Neural cell (in vitro differentiated cells): ENCODE measurements around the gene DLG2. TPM values are rescaled to one million over a fixed set of nuclear protein-coding genes. Genes with fewer than 3 reads are reported as not detected.

Source experiments
- H2AFZ ChIP-seq: fragments of 200-600, 300-800 bp; sonication (generic), shearing (Covaris generic); 2 replicates; pipeline ENCODE4 v1.6.0; 2014; ENCODE audit warnings: low read depth, mild to moderate bottlenecking, antibody characterized with exemption, low read length, moderate library complexity
- H3F3A ChIP-seq: fragments of 200-600 bp; shearing (Covaris generic); 2 replicates; pipeline ENCODE4 v1.6.1; 2016; ENCODE audit warnings: mild to moderate bottlenecking, moderate library complexity, mixed read lengths, antibody characterized with exemption, low read length; ENCODE audit not compliant: insufficient read depth, poor library complexity, severe bottlenecking
- H3K27ac ChIP-seq: fragments of 200-600, 300-800 bp; sonication (generic), shearing (Covaris generic); 2 replicates; pipeline ENCODE4 v1.5.1; 2014; ENCODE audit warnings: mild to moderate bottlenecking, low read length, moderate library complexity
- H3K27me3 ChIP-seq: fragments of 300-800, 200-600 bp; sonication (generic), shearing (Covaris generic); 2 replicates; pipeline ENCODE4 v1.6.0; 2014; ENCODE audit warnings: mild to moderate bottlenecking, low read depth, low read length, moderate library complexity; ENCODE audit not compliant: insufficient read depth
- H3K36me3 ChIP-seq: fragments of 300-800, 200-600 bp; sonication (generic), shearing (Covaris generic); 2 replicates; pipeline ENCODE4 v1.5.1; 2014; ENCODE audit warnings: mild to moderate bottlenecking, antibody characterized with exemption, low read length, moderate library complexity; ENCODE audit not compliant: insufficient read depth
- H3K4me2 ChIP-seq: fragments of 300-800, 200-600 bp; sonication (generic), shearing (Covaris generic); 2 replicates; pipeline ENCODE4 v1.6.0; 2014; ENCODE audit warnings: mild to moderate bottlenecking, low read length
- H3K4me3 ChIP-seq: fragments of 300-800, 200-600 bp; sonication (generic), shearing (Covaris generic); 2 replicates; pipeline ENCODE4 v1.5.1; 2014; ENCODE audit warnings: mild to moderate bottlenecking, low read length, moderate library complexity
- H3K79me2 ChIP-seq: fragments of 200-600 bp; shearing (Covaris generic); replicated peaks from 2 replicates; pipeline ENCODE4 v1.6.0; 2014; ENCODE audit warnings: mild to moderate bottlenecking, low read length, moderate library complexity; ENCODE audit not compliant: insufficient read depth
- H3K9ac ChIP-seq: fragments of 300-800, 200-600 bp; sonication (generic), shearing (Covaris generic); 2 replicates; pipeline ENCODE4 v1.6.1; 2016; ENCODE audit warnings: mild to moderate bottlenecking, low read length, mixed read lengths
- H3K9me2 ChIP-seq: fragments of 200-600 bp; shearing (Covaris generic); 2 replicates; pipeline ENCODE4 v1.6.1; 2016; ENCODE audit warnings: mild to moderate bottlenecking, low read length, mixed read lengths; ENCODE audit not compliant: insufficient read depth
- H3K9me3 ChIP-seq: fragments of 200-600, 300-800 bp; sonication (generic), shearing (Covaris generic); 2 replicates; pipeline ENCODE4 v1.6.1; 2016; ENCODE audit warnings: mild to moderate bottlenecking, mixed run types, low read length, moderate library complexity, mixed read lengths
- H4K20me1 ChIP-seq: fragments of 200-600 bp; shearing (Covaris generic); 2 replicates; pipeline ENCODE4 v1.6.1; 2016; ENCODE audit warnings: mild to moderate bottlenecking, mixed run types; ENCODE audit not compliant: insufficient read depth
- CTCF ChIP-seq: fragments of 450-650 bp; IDR thresholded peaks from 2 replicates; pipeline ENCODE4 v1.5.1; 2014; ENCODE audit warnings: antibody characterized with exemption, mild to moderate bottlenecking, moderate library complexity; ENCODE audit not compliant: poor library complexity, severe bottlenecking
- EP300 ChIP-seq: fragments of 450-650 bp; conservative IDR thresholded peaks from 2 replicates; pipeline ENCODE4 v1.6.1; 2014; ENCODE audit warnings: antibody characterized with exemption, mild to moderate bottlenecking, moderate library complexity; ENCODE audit not compliant: poor library complexity, severe bottlenecking
- EZH2 ChIP-seq: fragments of 200-600, 300-800 bp; shearing (Covaris generic), sonication (generic); IDR thresholded peaks from 2 replicates; pipeline ENCODE4 v1.6.1; 2014; ENCODE audit warnings: antibody characterized with exemption, low read length, borderline replicate concordance, mild to moderate bottlenecking; ENCODE audit not compliant: insufficient read depth, poor library complexity, severe bottlenecking
- MXI1 ChIP-seq: fragments of 450-650 bp; conservative IDR thresholded peaks from 2 replicates; pipeline ENCODE4 v1.6.1; 2014; ENCODE audit warnings: antibody characterized with exemption, mild to moderate bottlenecking; ENCODE audit not compliant: poor library complexity, severe bottlenecking
- POLR2AphosphoS5 ChIP-seq: IDR thresholded peaks from 2 replicates; pipeline ENCODE4 v1.6.1; 2012
- RAD21 ChIP-seq: fragments of 450-650 bp; conservative IDR thresholded peaks from 2 replicates; pipeline ENCODE4 v1.6.1; 2014; ENCODE audit warnings: antibody characterized with exemption, mild to moderate bottlenecking, moderate library complexity
- REST ChIP-seq: IDR thresholded peaks from 2 replicates; pipeline ENCODE4 v1.6.1; 2012; ENCODE audit warnings: borderline replicate concordance
- SMC3 ChIP-seq: fragments of 450-650 bp; conservative IDR thresholded peaks from 2 replicates; pipeline ENCODE4 v1.6.1; 2014; ENCODE audit warnings: antibody characterized with exemption, mild to moderate bottlenecking, moderate library complexity; ENCODE audit not compliant: poor library complexity
- TAF1 ChIP-seq: IDR thresholded peaks from 2 replicates; pipeline ENCODE4 v1.6.1; 2012; ENCODE audit warnings: low read depth
- polyA plus RNA-seq: library from polyadenylated mRNA; depleted of rRNA; stranded (reverse); fragments of >200 nt; gene quantifications from 2 replicates; pipeline ENCODE4 v1.2.3, GENCODE V29; 2014

DLG2 gene
- polyA plus RNA-seq, 1 donor from 2014 or later: 179 TPM

GRCh38 chr11:85525686-85526085 lies 101.5 kb downstream of the DLG2 start:
- Histone ChIP-seq H3K4me3 (no peak overlapping the region), H3F3A (no peaks in the 10 kb centered on the region), H3K9me3 (peaks cover 9% of the 10 kb centered on the region), H3K4me2 (no peak overlapping the region), H3K9ac (no peak overlapping the region), H4K20me1 (no peaks in the 10 kb centered on the region), H3K27me3 (no peaks in the 10 kb centered on the region), H3K9me2 (no peaks in the 10 kb centered on the region), H3K79me2 (no peaks in the 10 kb centered on the region), H3K27ac (no peak overlapping the region), H2AFZ (no peak overlapping the region), H3K36me3 (no peaks in the 10 kb centered on the region)
- TF ChIP-seq RAD21: no peak
- no peak for TF ChIP-seq EP300
- no peak for TF ChIP-seq SMC3
- TF ChIP-seq EZH2: no peak
- TF ChIP-seq REST: no peak
- no peak for TF ChIP-seq CTCF
- no peak for TF ChIP-seq TAF1
- no peak for TF ChIP-seq POLR2AphosphoS5
- TF ChIP-seq MXI1: no peak

- no peak overlapping the region for H3K4me3 ChIP-seq
- H2AFZ ChIP-seq: no peak overlapping the region
- H3K9me2 ChIP-seq: no peaks in the 10 kb centered on the region
These were observed 109.9 kb downstream of the DLG2 start for GRCh38 chr11:85517272-85517671.

More at GRCh38 chr11:85517272-85517671, 109.9 kb downstream of the DLG2 start:
- Histone ChIP-seq H3K9ac (no peak overlapping the region), H3K27me3 (no peaks in the 10 kb centered on the region), H3K79me2 (no peaks in the 10 kb centered on the region), H3F3A (no peaks in the 10 kb centered on the region), H3K9me3 (peaks cover 4% of the 10 kb centered on the region), H3K27ac (no peak overlapping the region), H4K20me1 (no peaks in the 10 kb centered on the region), H3K36me3 (no peaks in the 10 kb centered on the region), H3K4me2 (no peak overlapping the region)
- TF ChIP-seq CTCF: no peak
- TF ChIP-seq SMC3: no peak
- TF ChIP-seq MXI1: no peak
- TF ChIP-seq EZH2: no peak
- no peak for TF ChIP-seq TAF1
- no peak for TF ChIP-seq REST
- TF ChIP-seq POLR2AphosphoS5: no peak
- TF ChIP-seq EP300: no peak
